Fibroblast of the aortic adventitia (primary cell): ENCODE measurements around the gene MOB1B. TPM values are rescaled to one million over a fixed set of nuclear protein-coding genes. Genes with fewer than 3 reads are reported as not detected.

Experiments used
- DNase-seq: peaks from one replicate; pipeline ENCODE4 v3.0.0-alpha.2; 2010; ENCODE audit warnings: low read depth
- H3K4me3 ChIP-seq: 2 replicates; pipeline ENCODE4 v1.5.1; 2011; ENCODE audit warnings: low read depth, mild to moderate bottlenecking, control low read depth, low read length, moderate library complexity
- total RNA-seq: library from RNA; depleted of rRNA; stranded (reverse); fragments of >200 nt; gene quantifications from 2 replicates; pipeline ENCODE4 v1.2.3, GENCODE V29; 2012; ENCODE audit warnings: low replicate concordance
- TF ChIP-seq, protein P1 (sequence below): IDR thresholded peaks from 2 replicates; pipeline ENCODE4 v1.5.1; 2011; ENCODE audit warnings: mild to moderate bottlenecking, low read length, control low read depth, inconsistent platforms; ENCODE audit not compliant: insufficient read depth

Gene MOB1B
- total RNA-seq, 1 donor = 11.8 TPM

DNA sequence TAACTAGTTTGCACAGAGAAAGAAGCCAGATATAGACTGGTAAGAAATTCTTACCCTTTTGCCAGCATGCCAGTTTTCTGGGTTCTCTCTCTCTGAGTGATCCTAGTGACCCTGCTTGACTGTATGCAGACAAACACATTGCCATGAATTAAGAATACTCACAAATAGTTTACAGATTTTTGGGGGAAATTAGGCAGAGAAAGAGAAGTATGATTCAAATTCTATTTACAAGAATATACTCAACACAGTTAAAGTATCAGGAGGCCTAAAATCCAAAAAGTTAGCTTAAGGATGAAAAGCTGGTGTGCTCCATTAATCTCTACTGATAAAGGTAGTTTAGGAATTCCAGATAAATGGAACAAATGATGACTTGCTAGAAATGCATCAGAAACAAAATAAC is 18.4 kb downstream of the MOB1B start:
- TF ChIP-seq, protein P1, sequence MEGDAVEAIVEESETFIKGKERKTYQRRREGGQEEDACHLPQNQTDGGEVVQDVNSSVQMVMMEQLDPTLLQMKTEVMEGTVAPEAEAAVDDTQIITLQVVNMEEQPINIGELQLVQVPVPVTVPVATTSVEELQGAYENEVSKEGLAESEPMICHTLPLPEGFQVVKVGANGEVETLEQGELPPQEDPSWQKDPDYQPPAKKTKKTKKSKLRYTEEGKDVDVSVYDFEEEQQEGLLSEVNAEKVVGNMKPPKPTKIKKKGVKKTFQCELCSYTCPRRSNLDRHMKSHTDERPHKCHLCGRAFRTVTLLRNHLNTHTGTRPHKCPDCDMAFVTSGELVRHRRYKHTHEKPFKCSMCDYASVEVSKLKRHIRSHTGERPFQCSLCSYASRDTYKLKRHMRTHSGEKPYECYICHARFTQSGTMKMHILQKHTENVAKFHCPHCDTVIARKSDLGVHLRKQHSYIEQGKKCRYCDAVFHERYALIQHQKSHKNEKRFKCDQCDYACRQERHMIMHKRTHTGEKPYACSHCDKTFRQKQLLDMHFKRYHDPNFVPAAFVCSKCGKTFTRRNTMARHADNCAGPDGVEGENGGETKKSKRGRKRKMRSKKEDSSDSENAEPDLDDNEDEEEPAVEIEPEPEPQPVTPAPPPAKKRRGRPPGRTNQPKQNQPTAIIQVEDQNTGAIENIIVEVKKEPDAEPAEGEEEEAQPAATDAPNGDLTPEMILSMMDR = no peak
- no peak overlapping the region for H3K4me3 ChIP-seq
- DNase-seq = no peak

DNA sequence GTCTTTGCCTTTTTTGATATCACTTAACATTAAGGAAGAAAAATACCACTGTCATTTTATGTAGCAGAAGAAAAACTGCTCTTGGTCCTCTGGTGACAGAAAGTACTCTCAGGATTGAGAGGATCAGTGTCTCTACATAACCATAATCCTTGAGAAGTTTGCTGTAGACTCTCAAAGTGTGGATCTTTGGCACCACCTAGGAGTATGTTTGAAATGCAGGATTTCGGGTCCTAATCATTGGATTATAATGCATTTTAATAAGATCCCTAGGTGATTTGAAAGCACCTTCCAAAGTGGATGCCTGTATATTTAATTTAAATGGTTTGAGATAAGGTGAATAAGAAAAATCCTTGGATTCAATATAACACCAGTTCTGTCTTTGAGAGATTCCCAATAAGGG is 23.2 kb downstream of the MOB1B start:
- TF ChIP-seq, protein P1 = no peak
- no peak for DNase-seq
- H3K4me3 ChIP-seq = no peak overlapping the region

DNA sequence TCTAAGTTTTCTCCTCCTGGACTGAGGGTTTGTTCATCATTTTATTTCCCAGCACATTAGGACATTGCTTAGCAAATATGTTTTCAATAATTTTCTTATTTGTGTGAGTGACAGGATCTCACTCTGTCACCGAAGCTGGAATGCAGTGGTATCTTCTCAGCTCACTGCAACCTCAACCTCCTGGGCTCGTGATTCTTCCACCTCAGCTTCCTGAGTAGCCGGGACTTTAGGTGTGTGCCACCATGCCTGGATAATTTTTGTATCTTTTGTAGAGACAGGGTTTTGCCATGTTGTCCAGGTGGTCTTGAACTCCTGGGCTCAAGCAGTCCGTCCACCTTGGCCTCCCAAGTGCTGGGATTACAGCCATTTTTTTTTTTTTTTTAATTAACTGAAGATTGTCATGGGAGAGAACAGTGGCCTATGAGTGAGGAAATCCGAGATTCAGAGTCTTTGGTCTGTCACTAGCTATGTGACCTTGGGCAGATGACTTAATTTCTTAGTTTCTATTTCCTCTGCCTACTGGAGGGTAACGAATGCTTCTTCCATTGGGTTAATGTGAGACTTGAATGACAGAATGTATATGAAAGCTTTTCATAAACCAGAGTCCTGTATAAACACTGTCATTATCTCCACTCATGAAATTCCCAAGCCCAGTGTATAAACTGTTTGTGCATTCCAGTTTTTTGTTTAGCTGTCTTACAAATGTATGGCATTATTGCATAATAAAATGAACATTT is 23.9 kb downstream of the MOB1B start:
- H3K4me3 ChIP-seq = no peak overlapping the region
- TF ChIP-seq, protein P1 = no peak
- no peak for DNase-seq

DNA sequence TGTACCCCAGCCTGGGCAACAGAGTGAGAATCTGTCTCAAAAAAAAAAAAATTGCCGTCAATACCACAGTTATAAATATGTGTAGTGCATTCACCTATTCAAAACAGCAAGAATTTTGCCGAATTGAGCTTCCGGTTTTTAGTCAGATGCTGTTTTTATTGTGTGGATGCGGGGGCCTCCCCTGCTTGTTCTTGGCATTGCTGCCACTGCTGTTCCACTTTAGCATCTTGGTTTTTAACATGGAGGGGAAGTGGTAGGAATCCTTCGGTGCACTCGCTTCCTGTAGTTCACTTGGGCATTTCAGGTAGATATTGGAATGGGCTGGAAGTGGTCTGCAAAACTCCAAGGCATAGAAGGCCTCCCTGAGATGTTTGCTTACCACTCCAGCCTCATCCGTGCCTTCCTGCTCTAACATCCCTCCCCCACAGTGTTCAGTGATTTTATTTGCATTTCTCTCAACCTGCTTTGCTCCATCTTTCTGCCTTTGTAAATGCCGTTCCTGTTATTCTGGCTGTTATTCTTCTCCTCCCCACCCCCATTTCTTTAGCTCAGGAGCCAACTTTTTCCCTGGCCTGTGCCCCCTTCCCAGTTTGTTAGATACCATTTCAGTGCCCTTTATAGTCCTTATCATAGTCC is 25.5 kb downstream of the MOB1B start:
- no peak for DNase-seq
- H3K4me3 ChIP-seq = no peak overlapping the region
- TF ChIP-seq, protein P1 = no peak

DNA sequence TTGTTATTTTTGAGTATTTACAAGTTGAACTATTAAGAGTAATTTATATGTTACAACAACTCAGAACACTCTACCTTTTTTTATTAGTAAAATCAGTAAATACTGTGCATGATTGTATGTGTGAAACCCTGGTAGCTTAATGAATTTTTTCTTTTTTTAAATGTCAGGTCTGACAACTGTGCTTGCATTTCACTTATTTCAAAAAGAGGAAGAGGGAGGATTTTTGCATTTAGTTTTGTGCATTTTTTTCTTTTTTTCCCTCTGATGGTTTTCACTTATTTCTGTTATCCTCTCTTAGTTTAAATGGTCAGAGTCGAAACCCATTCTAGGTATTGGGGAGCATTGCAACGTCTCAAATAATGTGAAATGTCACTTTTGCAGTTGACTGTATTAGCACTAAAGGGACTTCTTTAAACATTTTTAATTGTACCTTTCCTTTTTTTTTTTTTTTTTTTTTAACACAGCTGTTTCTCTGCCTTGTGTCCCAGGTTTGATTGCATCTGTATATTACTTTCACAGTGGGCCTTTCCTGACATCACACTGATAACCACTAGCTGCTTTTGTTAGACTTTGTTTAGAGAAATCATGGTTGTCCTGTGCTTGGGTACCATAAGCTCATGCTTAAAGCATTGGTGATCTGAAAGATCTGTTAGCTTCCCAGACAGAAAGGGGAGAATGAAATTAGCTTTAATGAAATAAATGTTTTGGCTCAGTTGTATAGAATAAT is 28.5 kb downstream of the MOB1B start:
- TF ChIP-seq, protein P1 = no peak
- no peak for DNase-seq
- H3K4me3 ChIP-seq = no peak overlapping the region

DNA sequence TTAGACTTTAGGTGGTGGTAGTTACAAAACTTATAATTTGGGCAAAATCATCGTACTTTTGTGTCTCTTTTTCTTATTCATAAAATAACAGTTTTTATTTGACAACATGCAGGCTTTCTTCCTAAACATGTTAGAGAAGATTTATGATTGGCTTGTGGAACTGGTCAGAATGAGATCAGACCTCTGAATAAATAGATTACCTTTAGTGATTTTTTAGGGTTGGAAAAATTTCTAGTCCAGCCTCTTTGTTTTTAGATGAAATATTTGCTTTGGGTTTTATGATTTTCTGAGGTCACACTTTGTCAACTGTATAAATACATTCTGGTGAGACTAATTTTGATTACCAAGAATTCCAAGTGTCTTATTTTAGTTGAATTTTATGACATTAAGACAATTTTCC is 29.2 kb downstream of the MOB1B start:
- TF ChIP-seq, protein P1 = no peak

More for the DNA sequence above, 29.2 kb downstream of the MOB1B start:
- no peak overlapping the region for H3K4me3 ChIP-seq
- no peak for DNase-seq
